ENCODE measurements around the gene STBD1.
"Not testable (repeated sequence)": the region's sequence is repeated elsewhere in the genome, so short reads cannot be mapped to it uniquely, and the experiment has no call there.

The STBD1 gene

DNA sequence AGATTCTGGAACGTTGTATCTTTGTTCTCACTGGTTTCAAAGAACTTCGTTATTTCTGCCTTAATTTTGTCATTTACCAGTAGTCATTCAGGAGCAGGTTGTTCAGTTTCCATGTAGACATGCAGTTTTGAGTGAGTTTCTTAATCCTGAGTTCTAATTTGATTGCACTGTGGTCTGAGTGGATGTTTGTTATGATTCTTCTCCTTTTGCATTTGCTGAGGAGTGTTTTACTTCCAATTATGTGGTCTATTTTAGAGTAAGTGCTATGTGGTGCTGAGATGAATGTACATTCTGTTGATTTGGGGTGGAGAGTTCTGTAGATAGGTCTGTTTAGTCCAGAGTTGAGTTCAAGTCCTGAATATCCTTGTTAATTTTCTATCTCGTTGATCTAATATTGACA lies 18.7 kb upstream of the STBD1 start:
- not testable (repeated sequence) for DNase-seq

DNA sequence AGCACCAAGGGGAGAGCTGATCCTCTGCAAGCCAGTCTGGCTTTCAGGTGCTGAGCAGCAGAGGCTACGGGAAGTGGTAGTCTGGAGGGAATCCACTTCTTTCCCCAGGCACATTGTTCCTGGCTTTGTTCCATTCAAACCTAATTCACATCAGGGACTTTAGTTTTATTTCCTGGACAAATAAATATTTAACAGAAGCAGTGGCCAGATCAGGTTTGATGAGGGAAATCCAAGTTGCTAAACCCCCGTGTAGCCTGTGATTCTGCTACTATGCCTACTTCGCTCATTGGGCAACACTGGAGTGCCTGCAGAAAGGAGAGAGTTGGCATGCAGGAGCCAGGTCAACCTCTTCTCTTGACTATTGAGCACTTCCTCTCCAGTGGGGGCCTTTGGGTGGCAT lies 13.8 kb upstream of the STBD1 start:
- DNase-seq, result no peak

DNA sequence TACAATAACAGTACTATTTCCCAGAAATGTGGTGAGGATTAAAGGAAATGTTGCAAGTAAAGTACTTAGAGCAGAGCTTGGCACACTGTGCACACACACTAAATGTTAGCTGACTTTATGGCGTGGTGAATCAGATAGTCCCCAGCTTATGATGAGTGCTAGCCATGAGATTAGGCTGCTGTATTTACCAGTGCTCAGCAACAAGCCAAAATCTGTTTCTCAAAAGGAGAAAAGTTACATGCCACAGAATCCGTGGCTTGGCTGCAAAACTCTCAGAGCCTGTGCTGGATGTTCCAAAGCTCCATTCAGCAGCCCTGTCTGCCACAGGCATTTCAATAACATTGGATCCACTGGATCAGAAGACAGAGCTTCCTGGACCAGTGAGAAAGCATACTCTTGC lies 12.8 kb upstream of the STBD1 start:
- no peak for DNase-seq

DNA sequence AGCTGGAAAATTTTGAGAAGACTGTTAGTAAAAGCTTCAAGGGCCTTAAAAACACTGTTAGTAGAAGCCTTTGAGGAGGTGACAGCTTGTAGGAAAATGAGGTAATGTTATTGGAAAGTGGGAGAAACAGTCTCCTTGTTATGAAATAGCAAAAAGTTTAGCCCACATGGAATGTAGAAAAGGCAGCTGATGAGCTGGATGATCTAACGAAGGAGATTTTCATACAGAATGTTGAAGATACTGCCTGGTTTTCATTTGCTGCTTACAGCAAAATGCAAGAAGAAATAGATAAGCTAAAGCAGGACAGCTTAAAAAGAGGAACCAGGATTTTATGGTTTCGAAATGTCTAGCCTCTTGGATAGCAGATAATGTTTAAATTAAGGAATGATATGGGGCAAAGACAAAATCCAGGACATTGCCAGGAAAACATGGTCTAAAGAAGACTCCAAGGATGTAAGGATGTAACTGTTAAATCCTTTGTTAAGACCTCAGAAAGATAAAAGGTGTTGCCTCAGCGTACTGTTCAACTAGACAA lies 10.2 kb upstream of the STBD1 start:
- no peak for DNase-seq

DNA sequence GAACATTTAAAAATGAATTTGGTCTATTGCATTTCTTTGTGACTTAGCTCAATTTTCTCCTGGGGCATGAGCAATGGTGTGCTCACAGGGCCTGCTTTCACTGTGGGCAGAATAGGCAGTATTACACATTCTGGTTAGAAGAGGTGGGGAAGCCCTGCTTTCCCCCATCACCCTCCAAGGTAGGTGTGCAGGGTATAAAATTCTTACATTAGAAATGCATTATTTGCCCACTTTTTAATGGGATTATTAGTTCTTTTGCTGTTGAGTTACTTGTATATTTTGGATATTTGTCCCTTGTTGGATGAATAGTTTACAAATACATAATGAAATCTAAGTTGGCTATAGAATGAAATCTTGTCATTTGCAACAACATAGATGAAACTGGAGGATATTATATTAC lies 8.3 kb upstream of the STBD1 start:
- DNase-seq, result no peak

DNA sequence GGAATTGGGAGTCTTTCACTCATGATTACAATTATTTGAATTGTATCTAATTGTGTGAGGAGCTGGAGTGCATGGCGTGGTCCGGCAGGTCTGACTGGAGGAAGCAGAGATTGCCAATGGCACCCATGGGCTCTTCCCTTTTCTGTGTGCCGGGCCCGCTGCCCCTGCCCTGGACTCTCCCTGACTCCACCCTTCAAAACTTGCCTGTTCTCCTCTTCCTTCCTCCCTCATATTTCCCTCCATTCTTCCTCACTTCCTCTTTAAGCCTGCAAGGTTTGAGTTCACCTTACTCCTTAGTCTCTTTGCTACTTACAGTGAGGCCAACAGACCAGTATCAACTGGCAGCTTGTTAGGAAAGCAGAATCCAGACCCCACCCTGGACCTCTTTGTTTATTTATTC lies 6.5 kb upstream of the STBD1 start:
- no peak for DNase-seq

DNA sequence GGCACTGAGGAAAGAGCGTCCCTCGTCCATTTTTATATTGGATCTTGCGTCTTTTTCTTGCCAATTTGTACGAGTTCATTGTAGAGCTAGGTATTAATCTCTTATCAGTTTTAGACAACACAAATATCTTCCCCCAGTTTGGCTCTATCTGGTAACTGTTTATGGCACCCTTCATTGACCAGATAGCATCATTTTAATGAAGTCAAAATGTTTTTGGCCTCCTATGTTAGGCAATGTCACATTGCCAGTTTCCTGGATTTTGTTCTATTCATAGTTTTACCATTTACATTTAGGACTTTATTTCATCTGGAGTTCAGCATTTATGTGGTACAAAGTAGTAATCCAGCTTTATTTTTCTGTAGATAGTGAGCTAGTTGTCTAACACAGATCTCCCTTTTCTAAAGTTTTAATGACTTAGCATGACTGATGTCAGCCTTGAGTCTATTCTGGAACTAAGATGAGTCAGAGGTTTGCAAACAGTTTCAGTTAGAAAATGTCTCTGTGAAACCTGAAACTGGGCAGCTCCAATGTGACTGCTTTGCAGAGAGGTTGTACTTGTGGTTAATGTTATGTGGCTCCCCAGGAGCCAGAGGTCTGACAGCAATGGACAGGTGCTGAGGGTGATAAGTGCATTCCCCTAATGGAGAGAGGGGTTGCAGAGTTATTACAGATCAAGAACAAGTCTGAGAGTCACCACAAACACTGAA lies 5.3 kb upstream of the STBD1 start:
- peak; percentile 64 for DNase-seq

DNA sequence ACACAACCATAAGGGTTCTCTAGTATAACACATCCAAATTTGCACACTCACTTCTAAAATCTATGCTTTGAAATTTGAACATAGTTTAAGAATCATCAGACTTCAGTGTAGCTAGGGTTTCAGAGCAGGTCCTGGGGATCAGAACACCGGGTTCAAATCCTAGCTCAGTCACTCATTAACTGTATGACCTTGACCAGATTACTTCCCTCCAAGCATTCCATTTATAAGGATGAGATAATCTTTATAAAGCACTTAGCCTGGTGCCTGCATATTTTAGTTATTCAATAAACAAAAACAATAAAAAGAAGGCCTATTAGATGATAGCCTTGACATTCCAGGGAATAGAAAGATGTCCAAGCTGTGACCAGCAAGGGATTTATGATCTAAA lies 4.8 kb upstream of the STBD1 start:
- DNase-seq, result no peak

DNA sequence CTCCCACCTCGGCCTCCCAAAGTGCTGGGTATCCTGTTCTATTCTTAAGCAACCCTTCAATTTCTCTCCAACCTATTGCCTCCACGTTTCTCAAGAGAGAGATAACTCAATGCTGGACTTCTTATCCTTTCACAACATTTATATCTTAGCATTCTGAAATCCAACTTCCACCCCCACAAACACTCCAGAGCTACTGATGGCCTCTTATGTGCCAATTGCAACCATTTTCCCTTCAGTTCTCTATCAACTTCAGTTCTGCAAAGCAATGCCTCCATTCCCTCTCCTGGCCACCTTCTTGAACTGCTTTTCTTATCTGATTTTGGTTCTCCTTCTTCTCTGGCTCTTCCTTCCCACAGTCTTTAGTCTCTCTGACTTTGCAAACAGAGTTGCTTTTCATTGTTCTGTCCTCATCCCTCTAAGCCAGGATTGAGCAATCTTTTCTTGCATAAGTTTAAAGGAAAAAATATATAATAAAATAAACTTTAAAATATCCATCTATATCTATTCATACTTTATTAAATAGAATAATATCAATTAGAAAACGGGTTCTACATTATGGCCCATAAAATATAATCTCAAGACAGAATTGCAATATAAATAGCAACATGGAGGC lies 3.6 kb upstream of the STBD1 start:
- DNase-seq, result no peak

DNA sequence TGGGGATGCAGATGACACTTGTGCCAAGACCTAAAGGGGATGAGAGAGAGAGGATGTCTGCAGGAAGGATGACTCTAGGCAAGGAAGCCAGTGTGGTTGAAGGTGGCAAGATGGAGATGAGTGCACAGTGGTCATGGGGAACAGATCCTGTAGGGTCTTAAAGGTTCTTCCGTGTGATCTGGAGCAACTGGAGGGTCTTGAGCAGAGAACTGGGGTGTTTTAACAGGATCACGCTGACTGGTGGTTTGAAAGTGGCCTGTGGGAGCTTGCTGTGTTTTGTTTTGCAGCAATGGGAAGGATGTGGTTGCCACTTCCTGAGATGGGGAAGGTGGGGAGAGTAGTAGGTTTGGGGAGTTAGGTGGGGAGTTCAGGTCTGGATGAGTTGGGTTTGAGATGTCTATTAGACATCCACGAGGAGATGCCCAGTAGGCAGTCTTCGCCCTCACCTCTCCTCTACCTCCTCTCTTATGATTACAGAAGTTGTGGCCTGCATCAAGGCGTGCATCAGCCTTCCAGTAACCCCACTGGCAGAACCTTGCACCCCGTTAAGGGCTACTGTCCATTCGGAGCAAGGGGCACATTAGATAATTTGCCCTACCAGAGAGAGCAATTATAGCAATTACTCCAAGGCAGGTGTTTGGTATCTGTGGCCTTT lies 1.4 kb upstream of the STBD1 start:
- no peak for DNase-seq

DNA sequence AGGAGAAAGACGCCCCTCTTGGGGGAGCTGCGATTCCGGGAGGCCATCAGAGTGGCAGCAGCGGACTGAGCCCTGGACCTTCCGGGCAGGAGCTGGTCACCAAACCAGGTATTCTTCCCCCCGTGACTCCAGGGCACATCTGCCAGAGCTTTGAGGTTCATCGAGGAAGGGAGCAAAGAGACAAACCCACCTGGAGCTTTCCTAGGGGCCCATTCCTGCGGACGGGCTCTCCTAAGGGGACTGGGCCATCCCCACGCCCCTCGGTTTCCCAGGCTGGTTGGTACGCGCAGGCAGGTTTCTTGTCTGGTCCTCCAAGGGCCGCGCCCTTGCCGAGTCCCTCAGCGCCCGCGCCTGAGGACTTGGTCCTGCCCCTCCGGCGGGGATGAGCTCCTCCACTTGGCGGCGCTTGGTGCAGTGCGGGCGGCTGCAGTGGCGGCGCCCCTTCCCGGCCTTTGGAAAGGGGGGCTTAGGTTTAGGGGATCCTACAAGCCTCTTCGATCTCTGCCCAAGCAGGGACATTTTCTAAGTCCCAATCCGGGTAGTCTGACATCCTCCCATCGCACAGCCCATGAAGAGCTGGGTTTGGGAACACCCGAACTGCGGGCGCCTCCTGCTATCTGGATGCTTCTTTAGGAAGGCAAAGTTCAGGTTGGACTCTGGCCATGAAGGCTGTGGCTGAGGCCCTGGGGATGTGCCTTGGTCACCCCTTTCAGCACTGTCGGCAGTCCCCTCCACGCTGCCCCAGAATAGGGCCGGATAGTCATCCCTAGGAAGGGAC lies 538 bp downstream of the STBD1 start:
- DNase-seq, result peak; percentile 56

DNA sequence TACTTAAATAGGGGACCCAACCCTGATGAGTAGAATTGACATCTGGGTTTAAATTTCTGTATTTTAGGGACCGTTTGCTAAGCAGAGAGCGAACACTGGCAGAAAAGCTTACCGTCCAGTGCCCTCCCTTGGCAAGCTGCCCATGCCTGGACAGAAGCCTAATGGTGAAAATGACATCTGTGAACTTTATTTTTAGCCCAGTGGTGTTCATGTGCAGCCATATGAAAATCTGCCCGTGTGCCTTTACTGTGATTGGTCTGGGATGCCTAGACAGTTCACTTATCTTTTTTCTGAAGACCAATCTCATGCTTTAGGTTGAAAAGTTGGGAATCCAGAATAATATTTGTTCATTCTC lies 1.1 kb downstream of the STBD1 start:
- no peak for DNase-seq

DNA sequence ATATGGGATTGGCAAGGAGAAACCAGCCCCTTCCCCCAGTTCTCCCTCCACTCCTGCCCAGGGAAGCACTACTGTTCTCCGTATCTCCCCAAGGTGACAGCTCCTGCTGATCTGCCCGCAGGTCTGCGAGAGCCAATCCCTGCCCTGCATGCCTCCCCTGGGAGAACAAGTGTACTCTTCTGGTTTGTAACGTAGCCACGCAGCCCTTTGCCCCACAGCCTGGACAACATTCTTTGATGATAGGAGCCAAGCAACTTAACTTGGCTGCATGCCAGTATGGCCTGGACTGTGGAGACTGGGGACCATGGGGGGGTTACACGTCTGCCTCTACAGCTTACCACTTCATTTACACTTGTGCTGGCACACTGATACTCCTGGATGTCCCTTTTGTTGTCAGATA lies 2.0 kb downstream of the STBD1 start:
- no peak for DNase-seq

DNA sequence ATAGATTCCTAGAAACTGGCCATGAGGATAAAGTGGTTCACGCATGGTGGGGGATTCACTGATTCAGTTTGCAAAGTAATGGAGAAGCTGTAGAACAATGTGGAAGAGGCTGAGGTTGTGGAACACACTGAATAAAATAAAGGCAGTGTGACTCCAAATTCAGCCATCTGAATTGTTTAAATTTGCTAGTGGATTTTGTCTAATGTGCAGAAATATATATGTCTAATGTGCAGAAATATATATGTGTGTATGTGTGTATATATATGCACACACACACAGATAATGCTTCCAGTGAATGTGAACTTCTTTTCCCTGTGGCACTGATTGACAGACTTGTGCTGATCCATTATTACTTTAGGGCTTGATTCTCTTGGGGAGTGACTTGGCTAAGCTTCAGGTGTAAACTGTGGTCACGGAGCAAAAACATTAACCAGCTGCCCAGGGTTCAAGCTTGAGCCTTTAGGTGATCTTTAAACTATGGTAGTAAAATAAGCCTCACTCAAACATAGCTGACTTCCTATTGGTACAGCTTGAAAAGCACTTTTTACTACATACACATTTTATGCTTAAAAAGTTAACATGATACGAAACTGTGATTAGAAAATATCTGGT lies 3.5 kb downstream of the STBD1 start:
- DNase-seq, result no peak

DNA sequence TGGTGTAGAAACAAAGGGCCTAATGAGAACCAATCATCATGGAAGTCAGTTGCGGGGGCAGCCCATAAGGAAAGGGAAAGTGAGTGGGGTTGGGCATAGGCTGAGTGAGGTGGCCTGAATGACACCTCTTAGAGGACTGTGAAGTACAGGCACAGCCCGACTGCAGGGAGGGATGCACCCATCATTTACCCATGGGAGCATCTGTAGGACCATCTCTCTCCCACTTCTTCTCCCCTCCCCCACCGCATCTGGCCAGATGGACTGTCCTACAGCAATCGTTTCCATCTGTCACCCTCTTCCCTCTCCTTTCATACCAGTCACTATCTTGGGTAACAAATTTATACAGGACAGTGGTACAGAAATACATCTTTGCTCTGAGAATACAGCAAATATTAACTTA lies 4.2 kb downstream of the STBD1 start:
- DNase-seq, result no peak

DNA sequence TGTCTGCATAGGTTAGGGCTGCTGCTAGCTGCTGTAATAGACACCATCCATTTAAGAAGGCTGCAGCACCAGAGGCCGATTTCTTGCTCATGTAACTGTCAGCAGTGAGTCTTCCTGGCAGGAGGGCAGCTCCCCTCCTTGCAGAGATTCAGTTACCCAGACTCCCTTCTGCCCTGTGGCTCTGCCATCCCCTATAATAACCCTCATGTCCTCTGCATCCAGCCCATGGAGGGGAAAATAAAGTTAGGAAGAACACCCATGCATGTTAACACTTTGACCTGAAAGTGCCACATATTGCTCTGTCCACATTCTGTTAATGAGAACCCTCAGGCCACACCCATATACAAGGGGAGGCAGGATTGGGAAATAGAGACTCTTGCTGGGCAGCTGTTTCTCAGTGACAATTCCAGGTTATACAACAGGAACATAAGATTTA lies 5.4 kb downstream of the STBD1 start:
- no peak for DNase-seq

DNA sequence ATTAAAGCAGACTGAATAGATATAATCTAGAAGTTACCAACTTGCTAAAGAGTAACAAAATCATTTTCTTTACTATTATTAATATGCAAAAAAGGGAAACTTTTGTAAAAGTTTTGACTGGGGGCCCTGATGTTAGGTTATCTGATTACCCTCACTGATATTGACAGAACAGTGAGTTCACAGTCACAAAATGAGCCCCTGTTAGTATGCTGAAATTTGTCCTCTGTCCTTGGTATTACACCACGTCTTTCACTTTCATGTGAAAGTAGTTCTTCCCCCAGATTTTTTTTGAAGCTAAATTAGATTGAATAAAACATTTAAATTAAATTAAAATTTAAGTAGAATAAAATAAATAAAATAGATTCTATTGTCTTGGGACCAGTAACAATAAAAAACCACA lies 5.9 kb downstream of the STBD1 start:
- DNase-seq, result no peak

DNA sequence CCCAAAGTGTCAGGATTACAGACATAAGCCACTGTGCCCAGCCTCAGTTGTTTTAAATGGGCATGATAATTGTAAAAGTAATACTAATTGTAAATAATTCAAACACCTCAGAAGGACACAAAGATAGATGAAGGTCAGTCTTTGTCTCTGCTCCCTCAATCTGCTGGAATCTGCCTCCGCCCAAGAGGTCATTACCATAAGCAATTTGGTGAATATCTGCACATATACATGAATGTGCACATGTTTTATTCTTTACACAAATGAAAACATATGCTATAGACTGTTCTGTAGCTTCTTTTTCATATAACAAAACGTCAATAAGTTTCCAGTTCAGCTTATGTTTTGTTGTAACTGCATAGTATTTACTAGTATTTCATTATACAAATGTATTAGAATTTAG lies 7.0 kb downstream of the STBD1 start:
- DNase-seq, result no peak

DNA sequence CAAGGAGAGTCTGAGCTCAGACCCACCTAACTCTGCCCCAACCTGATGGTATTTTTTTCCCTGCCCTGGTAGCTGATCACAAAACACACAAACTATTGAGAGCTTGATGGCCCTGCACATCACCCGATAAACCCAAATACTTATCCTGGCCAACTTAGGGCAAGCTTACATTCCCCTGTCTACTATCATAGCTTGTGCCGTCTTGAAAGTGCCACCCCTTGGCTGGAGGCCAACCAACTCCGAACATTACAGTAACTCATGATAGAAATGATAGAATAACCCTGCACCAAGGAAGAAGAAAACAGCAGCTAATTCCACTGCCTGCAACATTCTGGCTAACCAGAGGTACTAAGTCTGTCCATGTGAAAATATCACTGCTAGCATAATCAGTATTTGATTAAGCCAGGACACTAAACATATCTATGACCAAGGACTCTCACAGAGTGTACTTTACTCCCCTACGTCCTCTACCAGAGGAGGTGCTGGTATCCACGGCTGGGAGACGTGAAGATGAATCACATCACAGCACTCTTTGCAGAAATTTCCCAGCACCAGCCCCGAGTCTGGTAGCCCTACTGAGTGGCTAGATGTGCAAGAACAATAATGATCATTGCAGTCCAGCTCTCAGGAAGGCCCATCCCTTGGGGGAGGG lies 8.9 kb downstream of the STBD1 start:
- no peak for DNase-seq

DNA sequence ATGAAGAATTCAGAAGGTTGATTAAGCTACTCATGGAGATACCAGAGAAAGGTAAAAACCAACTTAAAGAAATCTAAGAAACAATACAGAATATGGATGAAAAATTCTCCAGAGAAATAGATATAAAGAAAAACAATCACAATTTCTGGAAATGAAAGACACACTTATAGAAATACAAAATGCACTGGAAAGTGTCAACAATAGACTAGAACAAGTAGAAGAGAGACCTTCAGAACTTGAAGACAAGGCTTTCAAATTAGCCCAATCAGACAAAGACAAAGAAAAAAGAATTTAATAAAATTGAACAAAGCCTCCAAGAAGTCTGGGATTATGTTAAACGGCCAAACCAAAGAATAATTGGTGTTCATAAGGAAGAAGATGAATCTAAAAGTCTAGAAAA lies 9.6 kb downstream of the STBD1 start:
- no peak for DNase-seq

DNA sequence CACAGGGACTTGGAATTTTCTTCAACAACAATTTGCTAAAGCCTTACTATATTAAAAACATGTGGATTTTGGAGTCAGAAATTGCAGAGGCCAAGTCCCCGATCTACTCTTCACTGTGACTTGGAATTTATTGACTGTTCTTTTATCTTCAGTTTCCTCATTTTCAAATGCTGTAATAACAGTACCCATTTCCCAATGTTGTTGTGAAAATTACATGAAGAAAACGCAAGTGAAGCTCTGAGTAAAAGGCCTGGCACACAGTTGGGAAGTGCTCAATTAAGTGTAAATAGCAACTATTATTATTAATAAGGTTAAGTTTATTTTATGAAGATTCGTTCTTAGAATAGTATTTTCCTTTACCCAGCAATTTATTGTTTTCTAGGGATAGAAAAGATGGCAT lies 15.7 kb downstream of the STBD1 start:
- DNase-seq, result no peak

DNA sequence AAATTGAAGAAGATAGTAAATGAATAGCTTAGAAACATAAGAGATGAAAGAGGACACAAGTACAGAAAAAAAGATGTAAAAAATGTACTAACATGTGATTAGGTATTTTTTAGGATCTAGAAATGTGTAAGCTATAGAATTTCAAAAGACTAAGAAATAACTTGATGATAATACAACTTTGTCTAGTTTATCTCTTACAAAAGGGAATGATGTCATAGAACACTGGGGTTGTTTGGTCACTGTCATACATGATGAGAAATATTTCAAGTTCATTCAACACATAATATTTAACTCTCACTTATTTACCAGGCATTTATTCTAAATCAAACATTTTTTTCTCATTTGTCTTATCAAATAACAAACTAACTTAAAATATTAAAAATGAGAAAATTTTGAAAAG lies 18.5 kb downstream of the STBD1 start:
- no peak for DNase-seq

DNA sequence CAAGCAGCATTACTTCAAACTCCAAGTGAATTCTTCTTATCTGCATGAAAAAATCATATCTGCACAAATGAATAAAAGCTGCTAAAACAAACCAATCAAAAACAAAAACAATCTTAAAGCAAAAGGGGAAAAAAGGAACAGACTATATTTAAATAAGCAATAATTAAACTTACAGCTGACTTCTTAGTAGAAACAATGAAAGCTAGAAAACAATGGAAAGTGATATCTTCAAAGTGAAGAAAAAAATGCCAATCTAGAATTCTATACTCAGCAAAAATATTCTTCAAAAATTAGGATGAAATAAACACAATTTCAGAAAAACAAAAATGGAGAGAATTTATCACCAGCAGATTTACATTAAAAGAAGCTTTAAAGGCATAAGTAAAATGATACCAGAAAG lies 20.0 kb downstream of the STBD1 start:
- no peak for DNase-seq

Data from HCEC 1CT (cell line).